ENCODE data around the gene KLC1. TPM values are rescaled to one million over a fixed set of nuclear protein-coding genes. Genes with fewer than 3 reads are reported as not detected.

The KLC1 gene
- total RNA-seq, 1 donor from 2014 or later: 171 TPM

GRCh38 chr14:103656031-103656755, 27.2 kb downstream of the KLC1 start:
- Histone ChIP-seq H3K27ac (peak overlapping the region; percentile 18), H3K36me3 (peaks cover 75% of the 10 kb centered on the region), H3K9me3 (no peaks in the 10 kb centered on the region), H3K4me1 (peaks cover 63% of the 10 kb centered on the region), H3K4me3 (no peak overlapping the region), H3K27me3 (ENCODE audit: low read depth) (no peaks in the 10 kb centered on the region)
- TF ChIP-seq CTCF (IDR thresholded peaks at IDR 0.05): no peak
- ATAC-seq (peak; percentile 32 to 61), DNase-seq (no peak)
- intact Hi-C loops (cut with DNase I): no loop called here

DNA sequence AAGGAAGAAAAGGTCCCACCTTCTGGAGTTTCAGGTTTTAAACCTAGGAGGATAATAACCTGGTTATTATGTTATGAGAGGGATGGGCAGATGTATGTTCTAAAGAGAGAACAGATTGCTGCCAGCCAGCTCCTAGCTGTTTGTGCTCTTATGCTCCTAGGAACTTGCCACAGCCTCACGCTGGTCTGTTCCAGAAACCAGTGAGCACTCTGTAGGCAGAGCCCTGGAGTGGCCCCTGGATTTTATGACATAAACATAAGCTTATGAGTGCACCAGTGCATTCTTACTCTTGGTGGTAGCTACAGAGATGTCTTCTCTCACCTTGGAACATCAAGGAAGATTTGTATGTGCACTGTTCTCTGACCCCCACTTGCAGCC, 27.7 kb downstream of the KLC1 start:
- ATAC-seq (no peak), DNase-seq (no peak)
- H3K27ac ChIP-seq: no peak overlapping the region
- H3K36me3 ChIP-seq: peaks cover 81% of the 10 kb centered on the region
- H3K4me1 ChIP-seq: peaks cover 57% of the 10 kb centered on the region
- no peak overlapping the region for H3K4me3 ChIP-seq
- H3K9me3 ChIP-seq: no peaks in the 10 kb centered on the region
- no peak for TF ChIP-seq CTCF (IDR thresholded peaks at IDR 0.05)
- H3K27me3 ChIP-seq (ENCODE audit: low read depth): no peaks in the 10 kb centered on the region
- intact Hi-C loops (cut with DNase I): no loop called here

GRCh38 chr14:103657471-103657870, 28.5 kb downstream of the KLC1 start:
- no peak for TF ChIP-seq CTCF (IDR thresholded peaks at IDR 0.05)
- no peaks in the 10 kb centered on the region for H3K27me3 ChIP-seq (ENCODE audit: low read depth)
- intact Hi-C loops (cut with DNase I): no loop called here
- H3K4me3 ChIP-seq: no peak overlapping the region
- peaks cover 51% of the 10 kb centered on the region for H3K4me1 ChIP-seq
- no peaks in the 10 kb centered on the region for H3K9me3 ChIP-seq
- H3K36me3 ChIP-seq: peaks cover 87% of the 10 kb centered on the region
- no peak for DNase-seq
- no peak overlapping the region for H3K27ac ChIP-seq
- no peak for ATAC-seq

- Histone ChIP-seq H3K27ac (no peak overlapping the region), H3K36me3 (peaks cover 99% of the 10 kb centered on the region), H3K4me1 (peaks cover 40% of the 10 kb centered on the region), H3K27me3 (ENCODE audit: low read depth) (no peaks in the 10 kb centered on the region), H3K9me3 (no peaks in the 10 kb centered on the region), H3K4me3 (no peak overlapping the region)
- intact Hi-C loops (cut with DNase I): no loop called here
- TF ChIP-seq CTCF (IDR thresholded peaks at IDR 0.05): no peak
- DNase-seq (no peak), ATAC-seq (no peak)
Measured at GRCh38 chr14:103659631-103660030, 30.6 kb downstream of the KLC1 start.

GRCh38 chr14:103662029-103662428, 33.0 kb downstream of the KLC1 start:
- DNase-seq (no peak), ATAC-seq (no peak)
- Histone ChIP-seq H3K27me3 (ENCODE audit: low read depth) (no peaks in the 10 kb centered on the region), H3K9me3 (no peaks in the 10 kb centered on the region), H3K27ac (no peak overlapping the region), H3K4me1 (peaks cover 17% of the 10 kb centered on the region), H3K36me3 (peaks cover 99% of the 10 kb centered on the region), H3K4me3 (no peak overlapping the region)
- TF ChIP-seq CTCF (IDR thresholded peaks at IDR 0.05): no peak
- intact Hi-C loops (cut with DNase I): no loop called here

Data from lower lobe of right lung (tissue), 2 donors.